ENCODE results near the gene PARM1. TPM values are rescaled to one million over a fixed set of nuclear protein-coding genes. Genes with fewer than 3 reads are reported as not detected.

Gene PARM1
- total and polyA plus RNA-seq, 9 of the 15 experiments (the other 6 are each of a cell fraction or from before 2014, with no cell fraction given) = 0.07 TPM; not detected in 8

DNA sequence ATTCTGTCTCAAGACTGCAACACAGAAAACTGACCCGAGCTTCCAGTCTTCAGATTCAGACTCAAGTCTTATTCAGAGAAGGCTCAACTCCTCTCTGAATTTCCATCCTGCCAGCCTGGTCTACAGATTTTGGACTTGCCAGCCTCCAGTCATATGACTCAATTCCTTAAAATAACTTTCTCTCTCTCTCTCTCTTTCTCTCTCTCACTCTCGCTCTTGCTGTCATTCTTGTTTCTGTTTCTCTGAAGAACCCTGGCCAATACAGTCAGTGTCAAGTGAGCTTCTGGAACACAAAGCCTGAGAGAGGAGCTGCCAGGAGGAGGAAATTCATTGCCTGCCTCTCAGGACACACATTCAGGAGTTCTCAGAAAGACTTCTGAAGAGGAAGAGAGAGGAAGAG is 154.9 kb downstream of the PARM1 start:
- POLR2A ChIA-PET = no interaction called here
- no peak for TF ChIP-seq ZNF133 (CRISPR knock-in tag; IDR thresholded peaks at IDR 0.05)
- no peak for TF ChIP-seq ZBTB7A (IDR thresholded peaks at IDR 0.05; ENCODE audit: borderline replicate concordance, control insufficient read depth, low read depth, low read length)
- TF ChIP-seq, protein P1, sequence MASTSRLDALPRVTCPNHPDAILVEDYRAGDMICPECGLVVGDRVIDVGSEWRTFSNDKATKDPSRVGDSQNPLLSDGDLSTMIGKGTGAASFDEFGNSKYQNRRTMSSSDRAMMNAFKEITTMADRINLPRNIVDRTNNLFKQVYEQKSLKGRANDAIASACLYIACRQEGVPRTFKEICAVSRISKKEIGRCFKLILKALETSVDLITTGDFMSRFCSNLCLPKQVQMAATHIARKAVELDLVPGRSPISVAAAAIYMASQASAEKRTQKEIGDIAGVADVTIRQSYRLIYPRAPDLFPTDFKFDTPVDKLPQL (IDR thresholded peaks at IDR 0.05; ENCODE audit: extremely low read depth, insufficient read length) = no peak
- TF ChIP-seq, protein P2, sequence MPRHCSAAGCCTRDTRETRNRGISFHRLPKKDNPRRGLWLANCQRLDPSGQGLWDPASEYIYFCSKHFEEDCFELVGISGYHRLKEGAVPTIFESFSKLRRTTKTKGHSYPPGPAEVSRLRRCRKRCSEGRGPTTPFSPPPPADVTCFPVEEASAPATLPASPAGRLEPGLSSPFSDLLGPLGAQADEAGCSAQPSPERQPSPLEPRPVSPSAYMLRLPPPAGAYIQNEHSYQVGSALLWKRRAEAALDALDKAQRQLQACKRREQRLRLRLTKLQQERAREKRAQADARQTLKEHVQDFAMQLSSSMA (CRISPR knock-in tag; IDR thresholded peaks at IDR 0.05) = no peak
- TF ChIP-seq NFIX (CRISPR knock-in tag; IDR thresholded peaks at IDR 0.05; ENCODE audit: low read depth) = no peak
- no peak for TF ChIP-seq TEAD1 (CRISPR knock-in tag; IDR thresholded peaks at IDR 0.05)
- TF ChIP-seq TSC22D4 (tag; IDR thresholded peaks at IDR 0.05) = no peak
- TF ChIP-seq SRSF9 (IDR thresholded peaks at IDR 0.05; ENCODE audit: borderline replicate concordance, low read depth, low read length) = no peak
- no peak for TF ChIP-seq MAFF (IDR thresholded peaks at IDR 0.05; ENCODE audit: low read length)
- no peak for TF ChIP-seq ZNF212 (CRISPR knock-in tag; IDR thresholded peaks at IDR 0.05)
- TF ChIP-seq, protein P3, sequence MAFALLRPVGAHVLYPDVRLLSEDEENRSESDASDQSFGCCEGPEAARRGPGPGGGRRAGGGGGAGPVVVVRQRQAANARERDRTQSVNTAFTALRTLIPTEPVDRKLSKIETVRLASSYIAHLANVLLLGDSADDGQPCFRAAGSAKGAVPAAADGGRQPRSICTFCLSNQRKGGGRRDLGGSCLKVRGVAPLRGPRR (CRISPR knock-in tag; IDR thresholded peaks at IDR 0.05) = no peak
- no peak for TF ChIP-seq XRCC5 (IDR thresholded peaks at IDR 0.05; ENCODE audit: low read depth, low read length)
- TF ChIP-seq NR1H2 (CRISPR knock-in tag; IDR thresholded peaks at IDR 0.05) = no peak
- no peak for TF ChIP-seq ZNF695 (CRISPR knock-in tag; IDR thresholded peaks at IDR 0.05)
- TF ChIP-seq ZKSCAN3 (CRISPR knock-in tag; IDR thresholded peaks at IDR 0.05) = no peak
- no peak for TF ChIP-seq CXXC5 (CRISPR knock-in tag; IDR thresholded peaks at IDR 0.05)
- TF ChIP-seq, protein P4, sequence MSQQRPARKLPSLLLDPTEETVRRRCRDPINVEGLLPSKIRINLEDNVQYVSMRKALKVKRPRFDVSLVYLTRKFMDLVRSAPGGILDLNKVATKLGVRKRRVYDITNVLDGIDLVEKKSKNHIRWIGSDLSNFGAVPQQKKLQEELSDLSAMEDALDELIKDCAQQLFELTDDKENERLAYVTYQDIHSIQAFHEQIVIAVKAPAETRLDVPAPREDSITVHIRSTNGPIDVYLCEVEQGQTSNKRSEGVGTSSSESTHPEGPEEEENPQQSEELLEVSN (IDR thresholded peaks at IDR 0.05; ENCODE audit: borderline replicate concordance in 1 of 2, extremely low read depth in 1 of 2, insufficient read depth in 1 of 2, insufficient read length in 1 of 2, low read depth in 1 of 2, low read length in 1 of 2, poor library complexity in 1 of 2, severe bottlenecking in 1 of 2) = no peak
- TF ChIP-seq, protein P5, sequence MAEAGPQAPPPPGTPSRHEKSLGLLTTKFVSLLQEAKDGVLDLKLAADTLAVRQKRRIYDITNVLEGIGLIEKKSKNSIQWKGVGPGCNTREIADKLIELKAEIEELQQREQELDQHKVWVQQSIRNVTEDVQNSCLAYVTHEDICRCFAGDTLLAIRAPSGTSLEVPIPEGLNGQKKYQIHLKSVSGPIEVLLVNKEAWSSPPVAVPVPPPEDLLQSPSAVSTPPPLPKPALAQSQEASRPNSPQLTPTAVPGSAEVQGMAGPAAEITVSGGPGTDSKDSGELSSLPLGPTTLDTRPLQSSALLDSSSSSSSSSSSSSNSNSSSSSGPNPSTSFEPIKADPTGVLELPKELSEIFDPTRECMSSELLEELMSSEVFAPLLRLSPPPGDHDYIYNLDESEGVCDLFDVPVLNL (CRISPR knock-in tag; IDR thresholded peaks at IDR 0.05; ENCODE audit: low read depth) = no peak
- TF ChIP-seq ZNF584 (CRISPR knock-in tag; IDR thresholded peaks at IDR 0.05; ENCODE audit: low read depth) = no peak
- TF ChIP-seq ASH1L (IDR thresholded peaks at IDR 0.05; ENCODE audit: borderline replicate concordance, low read depth, partially characterized antibody) = no peak

More for the DNA sequence above, 154.9 kb downstream of the PARM1 start:
- H3K9me1 ChIP-seq (ENCODE audit: control insufficient read depth, insufficient read depth, low read length) = no peaks in the 10 kb centered on the region
- no peak overlapping the region for H3K4me3 ChIP-seq
- no peaks in the 10 kb centered on the region for H3K27me3 ChIP-seq (ENCODE audit: control insufficient read depth in 2 of 2, insufficient read depth in 2 of 2, low read length in 2 of 2)
- intact Hi-C loops (cut with micrococcal nuclease) = no loop called here
- no peaks in the 10 kb centered on the region for H3K79me2 ChIP-seq (ENCODE audit: control insufficient read depth, insufficient read depth, low read length)
- H3K4me1 ChIP-seq (replicated peaks in 1 of 2; ENCODE audit: control insufficient read depth in 2 of 2, insufficient read depth in 2 of 2, low read length in 2 of 2) = no peaks in the 10 kb centered on the region
- no peaks in the 10 kb centered on the region for H3K36me3 ChIP-seq (ENCODE audit: control insufficient read depth, insufficient read depth, low read length)
- no peaks in the 10 kb centered on the region for H4K20me1 ChIP-seq (replicated peaks; ENCODE audit: control insufficient read depth, insufficient read depth, low read length)
- no peaks in the 10 kb centered on the region for H3K9me3 ChIP-seq (replicated peaks; ENCODE audit: control insufficient read depth, insufficient read depth, low read depth, low read length)
- BruUV-seq (replicated peaks) = no TSS peak
- FAIRE-seq (no peak), ATAC-seq (no peak), DNase-seq (ENCODE audit: extremely low read depth in 1 of 4, low spot score in 3 of 4) (no peak)
- H2AFZ ChIP-seq (ENCODE audit: low read depth, low read length) = no peak overlapping the region
- no peak overlapping the region for H3K9ac ChIP-seq (ENCODE audit: insufficient read depth in 1 of 2, low read depth in 2 of 2, low read length in 2 of 2)
- CTCF ChIA-PET (ENCODE audit: low intra/inter-chr PET ratio) = no interaction called here
- no peak overlapping the region for H3K27ac ChIP-seq (ENCODE audit: extremely low read depth, low read depth, low read length)
- in situ Hi-C loops (cut with MboI) = no loop called here
- no peak overlapping the region for H3K4me2 ChIP-seq (ENCODE audit: insufficient read depth, low read length)
- 0% methylated on average over 1 of the region's 2 CpGs for WGBS (ENCODE audit: insufficient coverage, low coverage, missing lambda C conversion rate)
